Kidney (tissue), 14 donors: ENCODE measurements around the gene LNPK. TPM values are rescaled to one million over a fixed set of nuclear protein-coding genes. Genes with fewer than 3 reads are reported as not detected.

ENCODE experiments used
- DNase-seq, 5 donors: peaks; one replicate each; pipeline ENCODE4 v3.0.0-alpha.2; 2013 to 2020
- FAIRE-seq: peaks from 2 replicates; lab custom pipeline; 2012; peaks lifted over from hg19 to GRCh38; lab: Jason Lieb, UNC
- H3K27ac ChIP-seq, 2 donors: one replicate each; pipeline ENCODE4 v1.7.0; 2013; ENCODE audit warnings: low read depth in 2 of 2, low read length in 2 of 2, inconsistent platforms in 1 of 2
- H3K27me3 ChIP-seq: one replicate; pipeline ENCODE4 v1.7.1; 2013; ENCODE audit warnings: low read length, inconsistent platforms; ENCODE audit not compliant: control insufficient read depth, insufficient read depth
- H3K36me3 ChIP-seq, 3 donors: one replicate each; pipeline versions ENCODE4 v1.7.0 to v1.7.1; 2013; ENCODE audit warnings: low read length in 3 of 3, control low read depth in 1 of 3, inconsistent platforms in 1 of 3; ENCODE audit not compliant: insufficient read depth in 3 of 3, control insufficient read depth in 2 of 3
- H3K4me1 ChIP-seq, 3 donors: one replicate each; pipeline versions ENCODE4 v1.7.0 to v1.7.1; 2013; ENCODE audit warnings: low read length in 3 of 3, inconsistent platforms in 1 of 3, low read depth in 1 of 3; ENCODE audit not compliant: control insufficient read depth in 2 of 3, insufficient read depth in 2 of 3
- H3K4me3 ChIP-seq, 3 donors: one replicate each; pipeline versions ENCODE4 v1.7.0 to v1.8.1; 2013; ENCODE audit warnings: low read length in 3 of 3, control low read depth in 1 of 3, inconsistent platforms in 1 of 3
- H3K9ac ChIP-seq, 3 donors: one replicate each; pipeline versions ENCODE4 v1.7.0 to v1.7.1; 2013; ENCODE audit warnings: low read length in 3 of 3, control low read depth in 1 of 3, inconsistent platforms in 1 of 3
- H3K9me3 ChIP-seq, 3 donors: one replicate each; pipeline versions ENCODE4 v1.7.0 to v1.7.1; 2013; ENCODE audit warnings: low read length in 3 of 3, control low read depth in 1 of 3, inconsistent platforms in 1 of 3; ENCODE audit not compliant: control insufficient read depth in 2 of 3, insufficient read depth in 1 of 3
- CTCF ChIP-seq: IDR thresholded peaks from 3 replicates; pipeline ENCODE4 v1.5.1; 2012; ENCODE audit warnings: mild to moderate bottlenecking, moderate library complexity, borderline replicate concordance; ENCODE audit not compliant: insufficient read depth; ENCODE audit errors: extremely low read depth
- intact Hi-C: fragments of 100-400 bp; cut with DNase I; formaldehyde crosslinking; loops from one replicate; pipeline ENCODE4 v1.11.1; 2022
- polyA plus RNA-seq: library from polyadenylated mRNA; stranded (reverse); fragments of 350-450 nt; fragmentation: Illumina TruSeq; extraction: RNeasy Lipid Tissue Mini Kit (QIAGEN cat#74804); gene quantifications from one replicate; pipeline ENCODE4 v1.2.3, GENCODE V29; 2014; ENCODE audit warnings: low read depth, low replicate concordance; ENCODE audit not compliant: insufficient read depth
- total RNA-seq: library from RNA; stranded (reverse); fragmentation: NEBNext Ultra II Directional; extraction: Animal tissue kit (Norgen Biotek cat#: 25700); gene quantifications from one replicate; pipeline ENCODE4 v1.2.1, GENCODE V29; 2021
- donor health status: control.
- donor health status: control.
- donor health status: control.
- donor health status: control.
- donor health status: control.
- donor health status: DM: yes; HTN: yes; CAD: no.
- donor health status: Normal renal cell carcinoma (clear cell type).

LNPK gene
- total and polyA plus RNA-seq, 2 donors from 2014 or later = 5.1 to 29.0 TPM

- no peak overlapping the region for H3K27ac ChIP-seq
- H3K4me3 ChIP-seq = no peak overlapping the region
- H3K36me3 ChIP-seq = no peaks in the 10 kb centered on the region
- DNase-seq (no peak), FAIRE-seq (no peak)
- H3K27me3 ChIP-seq = no peaks in the 10 kb centered on the region
- H3K9me3 ChIP-seq = no peaks in the 10 kb centered on the region
- H3K4me1 ChIP-seq = no peaks in the 10 kb centered on the region
- H3K9ac ChIP-seq = no peak overlapping the region
- intact Hi-C loops = no loop called here
- TF ChIP-seq CTCF = no peak
Measured at GRCh38 chr2:175984846-175985245, 17.2 kb downstream of the LNPK start.

GRCh38 chr2:175981551-175981950 is 20.5 kb downstream of the LNPK start:
- FAIRE-seq (no peak), DNase-seq (no peak)
- Histone ChIP-seq H3K4me1 (no peaks in the 10 kb centered on the region), H3K27me3 (no peaks in the 10 kb centered on the region), H3K9ac (no peak overlapping the region), H3K9me3 (no peaks in the 10 kb centered on the region), H3K27ac (no peak overlapping the region), H3K36me3 (no peaks in the 10 kb centered on the region), H3K4me3 (no peak overlapping the region)
- no peak for TF ChIP-seq CTCF
- intact Hi-C loops = no loop called here

GRCh38 chr2:175976391-175977157 is 25.5 kb downstream of the LNPK start:
- no peak overlapping the region for H3K4me3 ChIP-seq
- no peak for TF ChIP-seq CTCF
- H3K27ac ChIP-seq = no peak overlapping the region
- H3K9me3 ChIP-seq = peaks cover 0 to 1% (median 0%) of the 10 kb centered on the region in 3 donors
- H3K4me1 ChIP-seq = no peaks in the 10 kb centered on the region
- intact Hi-C loops = no loop called here
- H3K9ac ChIP-seq = no peak overlapping the region
- DNase-seq (no peak), FAIRE-seq (no peak)
- no peaks in the 10 kb centered on the region for H3K27me3 ChIP-seq
- no peaks in the 10 kb centered on the region for H3K36me3 ChIP-seq
